GM12878 (cell line): ENCODE results near the gene C20orf96. TPM values are rescaled to one million over a fixed set of nuclear protein-coding genes. Genes with fewer than 3 reads are reported as not detected.
A peak's percentile ranks its signal among the peaks of the same experiment; 100 is the strongest.

ENCODE experiments used
- ATAC-seq: fragments of 200-7000 bp; cut with Tn5 transposase; 3 replicates; pipeline ENCODE4 v1.9.1; 2020; ENCODE audit warnings: mild to moderate bottlenecking, moderate library complexity
- BruUV-seq: library from RNA; stranded (reverse); fragments of 400-500 nt; replicated peaks from 2 replicates; lab custom pipeline; 2021; lab: Mats Ljungman, UMichigan
- CTCF ChIA-PET: fragments of 300-600 bp; sonication (Branson Sonifier 250); formaldehyde crosslinking; extraction: SDS; loops from one replicate; lab custom pipeline; 2021; ENCODE audit warnings: inconsistent platforms; lab: Yijun Ruan, JAX
- POLR2A ChIA-PET: fragments of 350-600 bp; formaldehyde crosslinking; extraction: SDS; loops from one replicate; lab custom pipeline; 2021; ENCODE audit warnings: inconsistent platforms; lab: Charles Lee
- RAD21 ChIA-PET: fragments of 300-600 bp; sonication (Branson Sonifier 250); formaldehyde crosslinking; loops from one replicate; lab custom pipeline; 2023; ENCODE audit warnings: antibody characterized with exemption; ENCODE audit not compliant: unreplicated experiment; lab: Charles Lee
- SMC1A ChIA-PET: fragments of 300-600 bp; sonication (Branson Sonifier 250); formaldehyde crosslinking; loops from one replicate; lab custom pipeline; 2023; ENCODE audit not compliant: unreplicated experiment, uncharacterized antibody; lab: Charles Lee
- DNase-seq: peaks from one replicate; pipeline ENCODE4 v3.0.0-alpha.2; 2011; ENCODE audit warnings: low read depth, low spot score
- FAIRE-seq: peaks from 3 replicates; lab custom pipeline; 2011; peaks lifted over from hg19 to GRCh38; lab: Jason Lieb, UNC
- H2AFZ ChIP-seq: 2 replicates; pipeline ENCODE4 v1.6.0; 2011; ENCODE audit warnings: low read depth, low read length, control low read depth; ENCODE audit not compliant: control insufficient read depth
- H3K27ac ChIP-seq: 2 replicates; pipeline ENCODE4 v1.5.1; 2011; ENCODE audit warnings: control low read depth; ENCODE audit not compliant: control insufficient read depth, insufficient read depth
- H3K27me3 ChIP-seq, 2 experiments: replicated peaks in 1 of 2; 2 replicates each; pipeline versions ENCODE4 v1.6.0 to v1.6.1; 2011; ENCODE audit warnings: low read length in 1 of 2; ENCODE audit not compliant: control insufficient read depth in 2 of 2, insufficient read depth in 2 of 2
- H3K36me3 ChIP-seq, 2 experiments: 2 replicates each; pipeline ENCODE4 v1.5.1; 2011; ENCODE audit warnings: low read length in 1 of 2; ENCODE audit not compliant: control insufficient read depth in 2 of 2, insufficient read depth in 2 of 2
- H3K4me1 ChIP-seq: 2 replicates; pipeline ENCODE4 v1.6.1; 2011; ENCODE audit warnings: mild to moderate bottlenecking, low read length, moderate library complexity, mixed read lengths; ENCODE audit not compliant: control insufficient read depth, insufficient read depth
- H3K4me2 ChIP-seq: 2 replicates; pipeline ENCODE4 v1.6.0; 2011; ENCODE audit warnings: control low read depth; ENCODE audit not compliant: control insufficient read depth, insufficient read depth
- H3K4me3 ChIP-seq: fragments of 200-600 bp; sonication (generic); 2 replicates; pipeline ENCODE4 v1.5.1; 2016
- H3K79me2 ChIP-seq: 2 replicates; pipeline ENCODE4 v1.6.0; 2011; ENCODE audit warnings: low read length; ENCODE audit not compliant: control insufficient read depth, insufficient read depth
- H3K9ac ChIP-seq: 2 replicates; pipeline ENCODE4 v1.8.0; 2011; ENCODE audit warnings: low read length, control low read depth, mixed read lengths; ENCODE audit not compliant: control insufficient read depth, insufficient read depth
- H3K9me3 ChIP-seq: replicated peaks from 3 replicates; pipeline ENCODE4 v1.5.1; 2011; ENCODE audit warnings: mild to moderate bottlenecking, low read length; ENCODE audit not compliant: control insufficient read depth, insufficient read depth
- H4K20me1 ChIP-seq: 2 replicates; pipeline ENCODE4 v1.6.0; 2011; ENCODE audit not compliant: control insufficient read depth, insufficient read depth
- EGR1 ChIP-seq, 2 experiments: IDR thresholded peaks; 1 replicate in 1 of 2; 2 replicates in 1 of 2; pipeline ENCODE4 v1.6.1; 2011 to 2012; ENCODE audit warnings: low read depth in 2 of 2, low read length in 2 of 2, borderline replicate concordance in 1 of 2, mild to moderate bottlenecking in 1 of 2, moderate library complexity in 1 of 2
- IRF4 ChIP-seq: IDR thresholded peaks from 2 replicates; pipeline ENCODE4 v1.6.1; 2011; ENCODE audit warnings: low read depth, low read length
- MEF2A ChIP-seq: IDR thresholded peaks from 2 replicates; pipeline ENCODE4 v1.6.1; 2011; ENCODE audit warnings: low read depth, mild to moderate bottlenecking, low read length, moderate library complexity; ENCODE audit not compliant: insufficient read depth
- MYB ChIP-seq: fragments of 150-350 bp; IDR thresholded peaks from 2 replicates; pipeline ENCODE4 v1.6.1; 2014; ENCODE audit warnings: mild to moderate bottlenecking, low read depth, low read length, borderline replicate concordance
- POLR2AphosphoS5 ChIP-seq: IDR thresholded peaks from 2 replicates; pipeline ENCODE4 v1.6.1; 2011; ENCODE audit warnings: mild to moderate bottlenecking, low read length, inconsistent platforms
- POU2F2 ChIP-seq: IDR thresholded peaks from 3 replicates; pipeline ENCODE4 v1.6.1; 2011; ENCODE audit warnings: low read depth, mild to moderate bottlenecking, low read length, borderline replicate concordance
- RBBP5 ChIP-seq: fragments of 200-600 bp; sonication (generic); conservative IDR thresholded peaks from 2 replicates; pipeline ENCODE4 v1.6.1; 2016
- RFX5 ChIP-seq: IDR thresholded peaks from 2 replicates; pipeline ENCODE4 v1.6.1; 2011; ENCODE audit warnings: low read depth, low read length, improper control_type of control experiment
- SIN3A ChIP-seq: IDR thresholded peaks from 2 replicates; pipeline ENCODE4 v1.6.1; 2012; ENCODE audit warnings: low read depth, low read length, improper control_type of control experiment
- SMC3 ChIP-seq: IDR thresholded peaks from 2 replicates; pipeline ENCODE4 v1.6.1; 2011; ENCODE audit warnings: low read length, improper control_type of control experiment, borderline replicate concordance
- SREBF1 ChIP-seq: IDR thresholded peaks from 2 replicates; pipeline ENCODE4 v1.6.1; 2012; ENCODE audit warnings: mild to moderate bottlenecking, low read length
- STAT1 ChIP-seq: fragments of 450-650 bp; conservative IDR thresholded peaks from 2 replicates; pipeline ENCODE4 v1.6.1; 2014; ENCODE audit warnings: antibody characterized with exemption, mild to moderate bottlenecking
- STAT3 ChIP-seq: IDR thresholded peaks from 2 replicates; pipeline ENCODE4 v1.6.1; 2011; ENCODE audit warnings: low read depth, low read length, improper control_type of control experiment
- TBL1XR1 ChIP-seq: IDR thresholded peaks from 2 replicates; pipeline ENCODE4 v1.6.1; 2012; ENCODE audit warnings: low read depth, low read length, improper control_type of control experiment
- TCF7 ChIP-seq: IDR thresholded peaks from 2 replicates; pipeline ENCODE4 v1.6.1; 2014; ENCODE audit warnings: antibody characterized with exemption, borderline replicate concordance
- WRNIP1 ChIP-seq: IDR thresholded peaks from 2 replicates; pipeline ENCODE4 v1.6.1; 2011; ENCODE audit warnings: low read depth, low read length, improper control_type of control experiment, borderline replicate concordance
- YY1 ChIP-seq: IDR thresholded peaks from 2 replicates; pipeline ENCODE4 v1.6.1; 2011; ENCODE audit warnings: low read depth, mild to moderate bottlenecking, low read length
- ZNF24 ChIP-seq: fragments of 450-650 bp; IDR thresholded peaks from 2 replicates; pipeline ENCODE4 v1.6.1; 2017; ENCODE audit warnings: antibody characterized with exemption, mild to moderate bottlenecking
- WGBS: methylation state at CpG from one replicate; pipeline ENCODE4 v1.1.6; 2016; ENCODE audit warnings: low lambda C conversion rate; ENCODE audit not compliant: insufficient replicate concordance, insufficient coverage; ENCODE audit errors: missing lambda C conversion rate; 5-methylcytosine and 5-hydroxymethylcytosine counted together
- in situ Hi-C: fragments of 300-500 bp; cut with MboI; formaldehyde crosslinking; loops from 9 replicates; pipeline ENCODE4 v1.14.3; 2018; ENCODE audit warnings: mixed read lengths
- intact Hi-C: fragments of 100-400 bp; cut with micrococcal nuclease; formaldehyde crosslinking; loops from one replicate; pipeline ENCODE4 v1.14.2; 2022; ENCODE audit not compliant: unreplicated experiment
- polyA plus RNA-seq, 11 experiments: library from polyadenylated mRNA; depleted of rRNA in 4 of 11; unstranded in 6 of 11; stranded (reverse) in 5 of 11; fragments of >200 nt; fragmentation: Nextera tagmentation in 4 of 11; fragmentation: Illumina TruSeq in 1 of 11; extraction: Ambion mirVana in 4 of 11; extraction: Trizol in 1 of 11; gene quantifications; 1 replicate in 1 of 11; 2 replicates in 10 of 11; pipeline versions ENCODE4 v1.2.1 to v1.2.3, GENCODE V29; 2011 to 2016; ENCODE audit warnings: inconsistent platforms in 2 of 11, missing spikeins in 2 of 11, low read depth in 1 of 11
- total RNA-seq, 4 experiments: library from RNA; depleted of rRNA in 3 of 4; stranded (reverse); fragments of >200 nt in 3 of 4; fragmentation: Illumina TruSeq in 1 of 4; extraction: Trizol in 1 of 4; gene quantifications; 2 replicates each; pipeline versions ENCODE4 v1.2.1 to v1.2.3, GENCODE V29; 2013 to 2021
- TF ChIP-seq, protein P1 (sequence below): fragments of 450-650 bp; IDR thresholded peaks from 2 replicates; pipeline ENCODE4 v1.6.1; 2017; ENCODE audit warnings: mild to moderate bottlenecking, low read depth, inconsistent platforms; ENCODE audit not compliant: poor library complexity, severe bottlenecking

C20orf96 gene
- total and polyA plus RNA-seq, 10 of the 15 experiments (the other 5 are each of a cell fraction or from before 2014, with no cell fraction given) = 1.4 to 8.6 (median 5.9) TPM

DNA sequence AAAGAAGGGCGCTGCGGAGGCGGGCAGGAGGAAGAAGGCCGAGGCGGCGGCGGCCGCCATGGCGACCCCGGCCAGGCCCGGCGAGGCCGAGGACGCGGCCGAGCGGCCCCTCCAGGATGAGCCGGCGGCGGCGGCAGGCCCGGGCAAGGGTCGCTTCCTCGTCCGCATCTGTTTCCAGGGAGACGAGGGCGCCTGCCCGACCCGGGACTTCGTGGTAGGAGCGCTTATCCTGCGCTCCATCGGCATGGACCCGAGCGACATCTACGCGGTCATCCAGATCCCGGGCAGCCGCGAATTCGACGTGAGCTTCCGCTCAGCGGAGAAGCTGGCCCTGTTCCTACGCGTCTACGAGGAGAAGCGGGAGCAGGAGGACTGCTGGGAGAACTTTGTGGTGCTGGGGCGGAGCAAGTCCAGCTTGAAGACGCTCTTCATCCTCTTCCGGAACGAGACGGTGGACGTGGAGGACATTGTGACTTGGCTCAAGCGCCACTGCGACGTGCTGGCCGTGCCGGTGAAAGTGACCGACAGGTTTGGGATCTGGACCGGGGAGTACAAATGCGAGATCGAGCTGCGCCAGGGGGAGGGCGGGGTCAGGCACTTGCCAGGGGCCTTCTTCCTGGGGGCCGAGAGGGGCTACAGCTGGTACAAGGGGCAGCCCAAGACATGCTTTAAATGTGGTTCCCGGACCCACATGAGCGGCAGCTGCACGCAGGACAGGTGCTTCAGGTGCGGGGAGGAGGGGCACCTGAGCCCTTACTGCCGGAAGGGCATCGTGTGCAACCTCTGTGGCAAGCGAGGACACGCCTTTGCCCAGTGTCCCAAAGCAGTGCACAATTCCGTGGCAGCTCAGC, 7.6 kb upstream of the C20orf96 start (continued):
- TF ChIP-seq, protein P1, sequence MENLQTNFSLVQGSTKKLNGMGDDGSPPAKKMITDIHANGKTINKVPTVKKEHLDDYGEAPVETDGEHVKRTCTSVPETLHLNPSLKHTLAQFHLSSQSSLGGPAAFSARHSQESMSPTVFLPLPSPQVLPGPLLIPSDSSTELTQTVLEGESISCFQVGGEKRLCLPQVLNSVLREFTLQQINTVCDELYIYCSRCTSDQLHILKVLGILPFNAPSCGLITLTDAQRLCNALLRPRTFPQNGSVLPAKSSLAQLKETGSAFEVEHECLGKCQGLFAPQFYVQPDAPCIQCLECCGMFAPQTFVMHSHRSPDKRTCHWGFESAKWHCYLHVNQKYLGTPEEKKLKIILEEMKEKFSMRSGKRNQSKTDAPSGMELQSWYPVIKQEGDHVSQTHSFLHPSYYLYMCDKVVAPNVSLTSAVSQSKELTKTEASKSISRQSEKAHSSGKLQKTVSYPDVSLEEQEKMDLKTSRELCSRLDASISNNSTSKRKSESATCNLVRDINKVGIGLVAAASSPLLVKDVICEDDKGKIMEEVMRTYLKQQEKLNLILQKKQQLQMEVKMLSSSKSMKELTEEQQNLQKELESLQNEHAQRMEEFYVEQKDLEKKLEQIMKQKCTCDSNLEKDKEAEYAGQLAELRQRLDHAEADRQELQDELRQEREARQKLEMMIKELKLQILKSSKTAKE = no peak
- 0 out of 3 replicates have a peak, but pooled peaks have one; percentile 25 for TF ChIP-seq POU2F2
- no peak for TF ChIP-seq SMC3
- TF ChIP-seq STAT3 = no peak

GRCh38 chr20:297098-297924, 6.8 kb upstream of the C20orf96 start, which contains the start of gene ZCCHC3:
Gene ZCCHC3 (plus strand): TSS chr20:297570. CDS start chr20:297587, 17 bp downstream.
- ChIA-PET RAD21 (interaction anchor here (1.0 to 2.4 kb wide), 6 partner anchors 11 to 41 kb away, joined by 3 to 11 read pairs (median 4); no protein-coding TSS in a partner anchor), CTCF (interaction anchor here (1.0 to 2.7 kb wide), 3 partner anchors 25 to 33 kb away, joined by 3 to 15 read pairs (median 3); no protein-coding TSS in a partner anchor)
- FAIRE-seq = no peak
- TF ChIP-seq YY1 (peak; percentile 96), IRF4 (no peak), TBL1XR1 (no peak), TCF7 (peak; percentile 53; the same call in 1 of the 2 replicates), POU2F2 (peak; percentile 80; the same call in 2 of the 3 replicates), SIN3A (no peak; the same call in 1 of the 2 replicates), MEF2A (no peak), RFX5 (no peak), EGR1 (IDR thresholded peaks at IDR 0.05; ENCODE audit: borderline replicate concordance in 1 of 2, low read depth in 2 of 2, low read length in 2 of 2) (peak in 1 of 2 experiments; percentile 64; a peak in 2 of 3 replicates), WRNIP1 (no peak), MYB (no peak), ZNF24 (peak; percentile 36; the same call in 1 of the 2 replicates), RBBP5 (no peak), STAT1 (0 out of 2 replicates have a peak, but pooled peaks have one; percentile 26), SREBF1 (no peak), POLR2AphosphoS5 (no peak; the same call in 1 of the 2 replicates)

More at GRCh38 chr20:297098-297924, 6.8 kb upstream of the C20orf96 start, which contains the start of gene ZCCHC3:
- peak within 1 kb of the TSS; percentile 90 for H3K27ac ChIP-seq
- peak within 1 kb of the TSS; percentile 92 for H3K4me2 ChIP-seq
- peak within 1 kb of the TSS; percentile 94 for H3K4me3 ChIP-seq
- SMC1A ChIA-PET = interaction anchor here (1.1 to 2.1 kb wide), 7 partner anchors 15 to 49 kb away, joined by 3 to 15 read pairs (median 5); partner anchors contain the start of genes NRSN2 and SOX12
- no peaks in the 10 kb centered on the region for H3K27me3 ChIP-seq
- H3K9me3 ChIP-seq = no peaks in the 10 kb centered on the region; the same call in 2 of the 3 replicates
- peaks cover 25% of the 10 kb centered on the region for H3K4me1 ChIP-seq
- under 1% methylated on average over 62 of the region's 99 CpGs for WGBS
- peaks cover 45% of the 10 kb centered on the region for H3K79me2 ChIP-seq
- H4K20me1 ChIP-seq = peaks cover 4% of the 10 kb centered on the region
- BruUV-seq = TSS peak; percentile 88
- intact Hi-C loops = loop anchor here (1.0 kb wide), 1 partner anchor 27 kb away; no protein-coding TSS in a partner anchor
- peak within 1 kb of the TSS; percentile 82 for H2AFZ ChIP-seq
- DNase-seq (peak; percentile 59), ATAC-seq (peak; percentile 86)
- H3K9ac ChIP-seq = peak within 1 kb of the TSS; percentile 96
- H3K36me3 ChIP-seq = no peaks in the 10 kb centered on the region; a peak in 2 of 4 replicates
- in situ Hi-C loops = no loop called here
- POLR2A ChIA-PET = interaction anchor here (0.7 to 2.1 kb wide), 4 partner anchors 28 to 84 kb away, joined by 3 to 6 read pairs (median 3); partner anchors contain the start of genes NRSN2, SOX12 and TRIB3
